ENCODE measurements around the gene SERPINA5.

- TF ChIP-seq ZKSCAN1 (IDR thresholded peaks at IDR 0.05; ENCODE audit: low read length) (no peak), CTCF (CRISPR knock-in tag; IDR thresholded peaks at IDR 0.05) (no peak), POLR2A (IDR thresholded peaks at IDR 0.05; ENCODE audit: insufficient read depth in 1 of 2, low read depth in 2 of 2, low read length in 2 of 2) (peak in 1 of 2 experiments; percentile 31; a peak in 1 of 4 replicates), POLR2AphosphoS5 (IDR thresholded peaks at IDR 0.05; ENCODE audit: low read depth, low read length) (no peak), ZNF616 (CRISPR knock-in tag; IDR thresholded peaks at IDR 0.05; ENCODE audit: low read depth) (no peak), ZNF792 (CRISPR knock-in tag; IDR thresholded peaks at IDR 0.05) (no peak), GLI4 (CRISPR knock-in tag; IDR thresholded peaks at IDR 0.05; ENCODE audit: borderline replicate concordance) (no peak), ZNF781 (CRISPR knock-in tag; IDR thresholded peaks at IDR 0.05; ENCODE audit: borderline replicate concordance, not compliant biosample characterization) (no peak), RBM39 (IDR thresholded peaks at IDR 0.05; ENCODE audit: low read depth, low read length, poor library complexity, severe bottlenecking) (no peak), FOXK1 (CRISPR knock-in tag; IDR thresholded peaks at IDR 0.05; ENCODE audit: borderline replicate concordance, low read depth) (no peak), CREB1 (IDR thresholded peaks at IDR 0.05) (no peak), CREB1 (CRISPR knock-in tag; IDR thresholded peaks at IDR 0.05) (no peak)
- TF ChIP-seq, protein P1, sequence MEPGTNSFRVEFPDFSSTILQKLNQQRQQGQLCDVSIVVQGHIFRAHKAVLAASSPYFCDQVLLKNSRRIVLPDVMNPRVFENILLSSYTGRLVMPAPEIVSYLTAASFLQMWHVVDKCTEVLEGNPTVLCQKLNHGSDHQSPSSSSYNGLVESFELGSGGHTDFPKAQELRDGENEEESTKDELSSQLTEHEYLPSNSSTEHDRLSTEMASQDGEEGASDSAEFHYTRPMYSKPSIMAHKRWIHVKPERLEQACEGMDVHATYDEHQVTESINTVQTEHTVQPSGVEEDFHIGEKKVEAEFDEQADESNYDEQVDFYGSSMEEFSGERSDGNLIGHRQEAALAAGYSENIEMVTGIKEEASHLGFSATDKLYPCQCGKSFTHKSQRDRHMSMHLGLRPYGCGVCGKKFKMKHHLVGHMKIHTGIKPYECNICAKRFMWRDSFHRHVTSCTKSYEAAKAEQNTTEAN (CRISPR knock-in tag; conservative IDR thresholded peaks at IDR 0.05): no peak
Observed at GRCh38 chr14:94619297-94619696, 38.1 kb downstream of the SERPINA5 start.
